HCT116 (cell line): ENCODE results near the gene CA4. TPM values are rescaled to one million over a fixed set of nuclear protein-coding genes. Genes with fewer than 3 reads are reported as not detected.

Source experiments
- ATAC-seq: fragments of 200-7000 bp; cut with Tn5 transposase; 2 replicates; pipeline ENCODE4 v1.9.1; 2020; ENCODE audit warnings: mild to moderate bottlenecking, moderate library complexity
- BruUV-seq: library from RNA; stranded (reverse); fragments of 400-500 nt; replicated peaks from 2 replicates; lab custom pipeline; 2021; lab: Mats Ljungman, UMichigan
- CTCF ChIA-PET: fragments of 300-600 bp; sonication (Branson Sonifier 250); formaldehyde crosslinking; loops from one replicate; lab custom pipeline; 2021; ENCODE audit warnings: antibody characterized with exemption; lab: Charles Lee
- POLR2A ChIA-PET: fragments of 300-600, 350-600 bp; sonication (Branson Sonifier 250); formaldehyde crosslinking; loops from one replicate; lab custom pipeline; 2021; ENCODE audit warnings: antibody characterized with exemption; lab: Charles Lee
- RAD21 ChIA-PET, 2 experiments: fragments of 300-600 bp; sonication (Branson Sonifier 250); formaldehyde crosslinking; loops; one replicate each; lab custom pipeline; 2023; ENCODE audit warnings: low total read pairs in 2 of 2; ENCODE audit not compliant: uncharacterized antibody in 2 of 2, unreplicated experiment in 2 of 2, low non-redundant PET in 1 of 2; lab: Charles Lee
- DNase-seq: peaks from one replicate; pipeline ENCODE4 v3.0.0-alpha.2; 2010; ENCODE audit warnings: low read depth, low spot score
- H2AFZ ChIP-seq: fragments of 200-600 bp; shearing (Covaris generic), sonication (generic); 2 replicates; pipeline ENCODE4 v1.6.1; 2017; ENCODE audit warnings: low read depth, mixed run types, mixed read lengths, antibody characterized with exemption, low read length; ENCODE audit not compliant: poor library complexity, severe bottlenecking
- H3K27ac ChIP-seq: 2 replicates; pipeline ENCODE4 v1.5.1; 2012; ENCODE audit warnings: low read depth, low read length
- H3K27me3 ChIP-seq: fragments of 200-600 bp; sonication (generic); 2 replicates; pipeline ENCODE4 v1.6.1; 2016; ENCODE audit warnings: mixed run types, low read length, mixed read lengths; ENCODE audit not compliant: insufficient read depth
- H3K36me3 ChIP-seq, 2 experiments: fragments of 200-500 bp in 1 of 2; fragments of 200-600 bp in 1 of 2; sonication (Bioruptor generic) in 1 of 2; sonication (generic) in 1 of 2; 2 replicates each; pipeline versions ENCODE4 v1.5.1 to v1.6.1; 2014 to 2016; ENCODE audit warnings: low read length in 2 of 2, inconsistent platforms in 1 of 2, mixed read lengths in 1 of 2, mixed run types in 1 of 2; ENCODE audit not compliant: insufficient read depth in 2 of 2, control insufficient read depth in 1 of 2
- H3K4me1 ChIP-seq, 2 experiments: fragments of 200-600 bp in 1 of 2; sonication (generic) in 1 of 2; 2 replicates each; pipeline versions ENCODE4 v1.5.1 to v1.6.1; 2012 to 2017; ENCODE audit warnings: low read length in 2 of 2, inconsistent platforms in 1 of 2, mild to moderate bottlenecking in 1 of 2, mixed read lengths in 1 of 2, mixed run types in 1 of 2, moderate library complexity in 1 of 2; ENCODE audit not compliant: insufficient read depth in 2 of 2, control insufficient read depth in 1 of 2
- H3K4me2 ChIP-seq: fragments of 200-600 bp; sonication (generic); 2 replicates; pipeline ENCODE4 v1.6.1; 2017; ENCODE audit warnings: mixed run types, low read length, mixed read lengths
- H3K4me3 ChIP-seq, 2 experiments: fragments of 200-600 bp in 1 of 2; sonication (generic) in 1 of 2; replicated peaks in 1 of 2; 2 replicates each; pipeline ENCODE4 v1.5.1; 2011 to 2016; ENCODE audit warnings: low read length in 2 of 2, control low read depth in 1 of 2, low read depth in 1 of 2, mild to moderate bottlenecking in 1 of 2, mixed read lengths in 1 of 2, mixed run types in 1 of 2
- H3K79me2 ChIP-seq: fragments of 200-600 bp; sonication (generic); 2 replicates; pipeline ENCODE4 v1.6.1; 2017; ENCODE audit warnings: mild to moderate bottlenecking, mixed run types, low read length, moderate library complexity, mixed read lengths; ENCODE audit not compliant: insufficient read depth
- H3K9ac ChIP-seq: fragments of 200-600 bp; sonication (generic); 2 replicates; pipeline ENCODE4 v1.6.1; 2016; ENCODE audit warnings: low read length, mixed read lengths
- H3K9me2 ChIP-seq: fragments of 200-600 bp; sonication (generic), shearing (Covaris generic); 2 replicates; pipeline ENCODE4 v1.6.1; 2017; ENCODE audit warnings: mixed run types, mild to moderate bottlenecking, moderate library complexity; ENCODE audit not compliant: insufficient read depth
- H3K9me3 ChIP-seq, 2 experiments: fragments of 200-500 bp in 1 of 2; fragments of 200-600 bp in 1 of 2; sonication (Bioruptor generic) in 1 of 2; sonication (generic) in 1 of 2; 2 replicates each; pipeline ENCODE4 v1.6.1; 2014 to 2017; ENCODE audit warnings: low read length in 2 of 2, mixed read lengths in 2 of 2, inconsistent platforms in 1 of 2, low read depth in 1 of 2, mild to moderate bottlenecking in 1 of 2, mixed run types in 1 of 2, moderate library complexity in 1 of 2; ENCODE audit not compliant: control insufficient read depth in 1 of 2, insufficient read depth in 1 of 2
- H4K20me1 ChIP-seq: fragments of 200-600 bp; sonication (generic), shearing (Covaris generic); 2 replicates; pipeline ENCODE4 v1.6.1; 2017; ENCODE audit warnings: mixed run types, mild to moderate bottlenecking, moderate library complexity; ENCODE audit not compliant: insufficient read depth
- CBX3 ChIP-seq: IDR thresholded peaks from 2 replicates; pipeline ENCODE4 v1.6.1; 2012; ENCODE audit warnings: low read depth
- CEBPB ChIP-seq: IDR thresholded peaks from 2 replicates; pipeline ENCODE4 v1.6.1; 2012; ENCODE audit warnings: low read depth
- EGR1 ChIP-seq: IDR thresholded peaks from 2 replicates; pipeline ENCODE4 v1.6.1; 2012; ENCODE audit warnings: low read depth
- ELF1 ChIP-seq: IDR thresholded peaks from 2 replicates; pipeline ENCODE4 v1.6.1; 2012; ENCODE audit warnings: low read depth, borderline replicate concordance
- EZH2phosphoT487 ChIP-seq: fragments of 200-600 bp; IDR thresholded peaks from 2 replicates; pipeline ENCODE4 v1.6.1; 2018; ENCODE audit warnings: antibody characterized with exemption, borderline replicate concordance
- FOSL1 ChIP-seq: IDR thresholded peaks from 2 replicates; pipeline ENCODE4 v1.6.1; 2012; ENCODE audit warnings: low read depth
- JUND ChIP-seq: IDR thresholded peaks from 2 replicates; pipeline ENCODE4 v1.6.1; 2012
- POLR2A ChIP-seq: IDR thresholded peaks from 2 replicates; pipeline ENCODE4 v1.7.0; 2011; ENCODE audit warnings: borderline replicate concordance; ENCODE audit not compliant: insufficient read depth, insufficient read length; ENCODE audit errors: extremely low read depth
- POLR2AphosphoS5 ChIP-seq: IDR thresholded peaks from 2 replicates; pipeline ENCODE4 v1.6.1; 2011; ENCODE audit warnings: mild to moderate bottlenecking, low read depth, low read length, moderate library complexity
- RAD21 ChIP-seq: IDR thresholded peaks from 2 replicates; pipeline ENCODE4 v1.6.1; 2012; ENCODE audit warnings: low read depth, mild to moderate bottlenecking
- SIN3A ChIP-seq: IDR thresholded peaks from 2 replicates; pipeline ENCODE4 v1.6.1; 2012; ENCODE audit warnings: low read depth
- SP1 ChIP-seq: IDR thresholded peaks from 2 replicates; pipeline ENCODE4 v1.6.1; 2012; ENCODE audit warnings: low read depth
- SRF ChIP-seq: IDR thresholded peaks from 2 replicates; pipeline ENCODE4 v1.6.1; 2012; ENCODE audit warnings: low read depth
- YY1 ChIP-seq: IDR thresholded peaks from 2 replicates; pipeline ENCODE4 v1.6.1; 2011; ENCODE audit warnings: low read length, low read depth, moderate library complexity, mild to moderate bottlenecking; ENCODE audit not compliant: insufficient replicate concordance; ENCODE audit errors: extremely low read depth
- ZNF274 ChIP-seq: fragments of 200-500 bp; sonication (Bioruptor generic); IDR thresholded peaks from 2 replicates; pipeline ENCODE4 v1.6.1; 2014; ENCODE audit warnings: mild to moderate bottlenecking, low read depth, low read length, inconsistent platforms
- intact Hi-C: fragments of 100-400 bp; cut with micrococcal nuclease; formaldehyde crosslinking; loops from 2 replicates; pipeline ENCODE4 v1.10.0; 2022
- total RNA-seq: library from RNA; stranded (reverse); gene quantifications from one replicate; pipeline ENCODE4 v1.2.1, GENCODE V29; 2021; ENCODE audit not compliant: unreplicated experiment
- TF ChIP-seq, protein P1 (sequence below): IDR thresholded peaks from 2 replicates; pipeline ENCODE4 v1.6.1; 2012
- TF ChIP-seq, protein P2 (sequence below): IDR thresholded peaks from 2 replicates; pipeline ENCODE4 v1.6.1; 2012
- TF ChIP-seq, protein P3 (sequence below), 3 experiments: fragments of 200-600 bp in 1 of 3; sonication (generic) in 1 of 3; IDR thresholded peaks in 2 of 3; conservative IDR thresholded peaks in 1 of 3; 2 replicates each; pipeline ENCODE4 v1.5.1; 2012 to 2017; ENCODE audit warnings: low read depth in 2 of 3, low read length in 2 of 3, antibody characterized with exemption in 1 of 3, borderline replicate concordance in 1 of 3, control low read depth in 1 of 3, mild to moderate bottlenecking in 1 of 3, mixed read lengths in 1 of 3, mixed run types in 1 of 3, moderate library complexity in 1 of 3; ENCODE audit not compliant: insufficient read depth in 1 of 3
- TF ChIP-seq, protein P4 (sequence below): IDR thresholded peaks from 2 replicates; pipeline ENCODE4 v1.6.1; 2011; ENCODE audit warnings: mild to moderate bottlenecking, low read length, moderate library complexity; ENCODE audit not compliant: insufficient replicate concordance; ENCODE audit errors: extremely low read depth
- TF ChIP-seq, protein P5 (sequence below): IDR thresholded peaks from 2 replicates; pipeline ENCODE4 v1.6.1; 2012; ENCODE audit warnings: low read depth

CA4 gene
- total RNA-seq, 1 experiment from 2014 or later = 0.20 TPM

DNA sequence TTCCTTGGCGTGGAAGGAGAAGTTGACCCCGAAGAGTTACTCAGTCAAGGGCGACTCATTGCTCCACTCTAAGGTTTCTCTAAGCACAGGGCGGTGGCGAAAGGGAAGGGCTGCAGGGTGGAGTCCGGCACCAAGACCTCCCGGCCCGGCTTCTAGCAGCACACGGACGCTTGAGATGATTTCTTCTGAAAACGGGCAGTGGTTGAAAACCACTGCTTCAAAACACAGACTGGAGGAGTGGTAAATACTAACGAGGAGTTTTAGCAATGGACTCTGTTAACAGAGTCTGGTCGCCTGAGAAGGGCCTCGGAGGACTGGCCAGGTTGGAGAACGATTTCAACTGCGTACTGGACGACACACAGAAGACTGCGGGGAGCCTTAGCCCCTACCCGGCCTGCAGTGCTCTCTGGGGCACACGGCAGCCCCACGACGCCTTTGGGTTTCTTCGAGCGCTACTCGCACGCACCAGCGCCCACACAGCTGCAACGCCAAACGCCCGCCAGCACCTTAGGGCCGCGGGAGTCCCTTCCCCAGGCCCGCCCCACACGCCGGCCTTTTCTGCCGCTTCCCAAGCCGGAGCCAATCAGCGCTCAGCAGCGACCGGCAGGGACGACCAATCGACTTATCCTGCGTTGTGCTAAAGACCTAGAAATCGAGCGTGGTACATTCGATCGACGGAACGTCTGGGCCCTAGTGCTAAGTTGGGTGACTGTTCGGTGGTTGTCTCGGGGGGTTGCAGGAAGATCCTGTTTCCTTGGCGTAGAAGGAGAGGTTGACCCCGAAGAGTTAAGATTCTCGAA lies 14.4 kb upstream of the CA4 start:
- Histone ChIP-seq H4K20me1 (no peaks in the 10 kb centered on the region), H3K9ac (peak overlapping the region; percentile 77), H3K9me3 (no peaks in the 10 kb centered on the region), H3K79me2 (peaks cover 4% of the 10 kb centered on the region; the same call in 1 of the 2 replicates), H2AFZ (peak overlapping the region; percentile 98), H3K27me3 (no peaks in the 10 kb centered on the region), H3K27ac (peak overlapping the region; percentile 48), H3K4me3 (peak overlapping the region; percentile 85 to 96), H3K4me1 (peaks cover 3 to 14% of the 10 kb centered on the region in 2 experiments; a peak in 1 of 4 replicates), H3K36me3 (no peaks in the 10 kb centered on the region), H3K9me2 (no peaks in the 10 kb centered on the region), H3K4me2 (peak overlapping the region; percentile 95)
- CTCF ChIA-PET = no interaction called here
- RAD21 ChIA-PET = no interaction called here
- peak; percentile 94 for DNase-seq
- intact Hi-C loops = no loop called here
- ATAC-seq = peak; percentile 98
- POLR2A ChIA-PET = no interaction called here
- BruUV-seq = TSS peak; percentile 53
- TF ChIP-seq POLR2AphosphoS5 (peak; percentile 97), YY1 (peak; percentile 93), JUND (no peak), ELF1 (no peak), SP1 (peak; percentile 100), SRF (peak; percentile 99), POLR2A (peak; percentile 94), CEBPB (no peak), RAD21 (no peak), FOSL1 (no peak), ZNF274 (no peak), EZH2phosphoT487 (no peak), EGR1 (no peak), SIN3A (peak; percentile 93), CBX3 (peak; percentile 98)
- TF ChIP-seq, protein P1, sequence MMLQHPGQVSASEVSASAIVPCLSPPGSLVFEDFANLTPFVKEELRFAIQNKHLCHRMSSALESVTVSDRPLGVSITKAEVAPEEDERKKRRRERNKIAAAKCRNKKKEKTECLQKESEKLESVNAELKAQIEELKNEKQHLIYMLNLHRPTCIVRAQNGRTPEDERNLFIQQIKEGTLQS = no peak
- TF ChIP-seq, protein P2, sequence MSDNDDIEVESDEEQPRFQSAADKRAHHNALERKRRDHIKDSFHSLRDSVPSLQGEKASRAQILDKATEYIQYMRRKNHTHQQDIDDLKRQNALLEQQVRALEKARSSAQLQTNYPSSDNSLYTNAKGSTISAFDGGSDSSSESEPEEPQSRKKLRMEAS = peak; percentile 97
- TF ChIP-seq, protein P3, sequence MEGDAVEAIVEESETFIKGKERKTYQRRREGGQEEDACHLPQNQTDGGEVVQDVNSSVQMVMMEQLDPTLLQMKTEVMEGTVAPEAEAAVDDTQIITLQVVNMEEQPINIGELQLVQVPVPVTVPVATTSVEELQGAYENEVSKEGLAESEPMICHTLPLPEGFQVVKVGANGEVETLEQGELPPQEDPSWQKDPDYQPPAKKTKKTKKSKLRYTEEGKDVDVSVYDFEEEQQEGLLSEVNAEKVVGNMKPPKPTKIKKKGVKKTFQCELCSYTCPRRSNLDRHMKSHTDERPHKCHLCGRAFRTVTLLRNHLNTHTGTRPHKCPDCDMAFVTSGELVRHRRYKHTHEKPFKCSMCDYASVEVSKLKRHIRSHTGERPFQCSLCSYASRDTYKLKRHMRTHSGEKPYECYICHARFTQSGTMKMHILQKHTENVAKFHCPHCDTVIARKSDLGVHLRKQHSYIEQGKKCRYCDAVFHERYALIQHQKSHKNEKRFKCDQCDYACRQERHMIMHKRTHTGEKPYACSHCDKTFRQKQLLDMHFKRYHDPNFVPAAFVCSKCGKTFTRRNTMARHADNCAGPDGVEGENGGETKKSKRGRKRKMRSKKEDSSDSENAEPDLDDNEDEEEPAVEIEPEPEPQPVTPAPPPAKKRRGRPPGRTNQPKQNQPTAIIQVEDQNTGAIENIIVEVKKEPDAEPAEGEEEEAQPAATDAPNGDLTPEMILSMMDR (IDR thresholded peaks at IDR 0.05 in 2 of 3, conservative IDR thresholded peaks at IDR 0.05 in 1 of 3; ENCODE audit: borderline replicate concordance in 1 of 3, insufficient read depth in 1 of 3, low read depth in 2 of 3, low read length in 2 of 3) = no peak
- TF ChIP-seq, protein P4, sequence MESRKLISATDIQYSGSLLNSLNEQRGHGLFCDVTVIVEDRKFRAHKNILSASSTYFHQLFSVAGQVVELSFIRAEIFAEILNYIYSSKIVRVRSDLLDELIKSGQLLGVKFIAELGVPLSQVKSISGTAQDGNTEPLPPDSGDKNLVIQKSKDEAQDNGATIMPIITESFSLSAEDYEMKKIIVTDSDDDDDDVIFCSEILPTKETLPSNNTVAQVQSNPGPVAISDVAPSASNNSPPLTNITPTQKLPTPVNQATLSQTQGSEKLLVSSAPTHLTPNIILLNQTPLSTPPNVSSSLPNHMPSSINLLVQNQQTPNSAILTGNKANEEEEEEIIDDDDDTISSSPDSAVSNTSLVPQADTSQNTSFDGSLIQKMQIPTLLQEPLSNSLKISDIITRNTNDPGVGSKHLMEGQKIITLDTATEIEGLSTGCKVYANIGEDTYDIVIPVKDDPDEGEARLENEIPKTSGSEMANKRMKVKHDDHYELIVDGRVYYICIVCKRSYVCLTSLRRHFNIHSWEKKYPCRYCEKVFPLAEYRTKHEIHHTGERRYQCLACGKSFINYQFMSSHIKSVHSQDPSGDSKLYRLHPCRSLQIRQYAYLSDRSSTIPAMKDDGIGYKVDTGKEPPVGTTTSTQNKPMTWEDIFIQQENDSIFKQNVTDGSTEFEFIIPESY = peak; percentile 78
- TF ChIP-seq, protein P5, sequence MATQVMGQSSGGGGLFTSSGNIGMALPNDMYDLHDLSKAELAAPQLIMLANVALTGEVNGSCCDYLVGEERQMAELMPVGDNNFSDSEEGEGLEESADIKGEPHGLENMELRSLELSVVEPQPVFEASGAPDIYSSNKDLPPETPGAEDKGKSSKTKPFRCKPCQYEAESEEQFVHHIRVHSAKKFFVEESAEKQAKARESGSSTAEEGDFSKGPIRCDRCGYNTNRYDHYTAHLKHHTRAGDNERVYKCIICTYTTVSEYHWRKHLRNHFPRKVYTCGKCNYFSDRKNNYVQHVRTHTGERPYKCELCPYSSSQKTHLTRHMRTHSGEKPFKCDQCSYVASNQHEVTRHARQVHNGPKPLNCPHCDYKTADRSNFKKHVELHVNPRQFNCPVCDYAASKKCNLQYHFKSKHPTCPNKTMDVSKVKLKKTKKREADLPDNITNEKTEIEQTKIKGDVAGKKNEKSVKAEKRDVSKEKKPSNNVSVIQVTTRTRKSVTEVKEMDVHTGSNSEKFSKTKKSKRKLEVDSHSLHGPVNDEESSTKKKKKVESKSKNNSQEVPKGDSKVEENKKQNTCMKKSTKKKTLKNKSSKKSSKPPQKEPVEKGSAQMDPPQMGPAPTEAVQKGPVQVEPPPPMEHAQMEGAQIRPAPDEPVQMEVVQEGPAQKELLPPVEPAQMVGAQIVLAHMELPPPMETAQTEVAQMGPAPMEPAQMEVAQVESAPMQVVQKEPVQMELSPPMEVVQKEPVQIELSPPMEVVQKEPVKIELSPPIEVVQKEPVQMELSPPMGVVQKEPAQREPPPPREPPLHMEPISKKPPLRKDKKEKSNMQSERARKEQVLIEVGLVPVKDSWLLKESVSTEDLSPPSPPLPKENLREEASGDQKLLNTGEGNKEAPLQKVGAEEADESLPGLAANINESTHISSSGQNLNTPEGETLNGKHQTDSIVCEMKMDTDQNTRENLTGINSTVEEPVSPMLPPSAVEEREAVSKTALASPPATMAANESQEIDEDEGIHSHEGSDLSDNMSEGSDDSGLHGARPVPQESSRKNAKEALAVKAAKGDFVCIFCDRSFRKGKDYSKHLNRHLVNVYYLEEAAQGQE = no peak
